Activated CD4-positive, alpha-beta T cell treated with anti-CD3 and anti-CD28 coated beads for 1 hour (primary cell): ENCODE measurements around the gene MEGF9.

Experiments
- DNase-seq: peaks from one replicate; pipeline ENCODE4 v3.0.0-alpha.2; 2020

MEGF9 gene

GRCh38 chr9:120730654-120731514, 16.6 kb upstream of the MEGF9 start:
- no peak for DNase-seq

GRCh38 chr9:120729791-120730241, 15.5 kb upstream of the MEGF9 start:
- DNase-seq, result no peak

GRCh38 chr9:120726484-120726883, 12.2 kb upstream of the MEGF9 start:
- DNase-seq, result no peak

- DNase-seq, result no peak
Observed at GRCh38 chr9:120725907-120726306, 11.6 kb upstream of the MEGF9 start.

GRCh38 chr9:120724757-120725400, 10.6 kb upstream of the MEGF9 start:
- DNase-seq, result no peak

- DNase-seq, result no peak
Observed at GRCh38 chr9:120723565-120723964, 9.3 kb upstream of the MEGF9 start.

GRCh38 chr9:120720404-120720803, 6.1 kb upstream of the MEGF9 start:
- no peak for DNase-seq

- no peak for DNase-seq
Observed at GRCh38 chr9:120718316-120718715, 4.0 kb upstream of the MEGF9 start.

- no peak for DNase-seq
Observed at GRCh38 chr9:120717176-120717575, 2.9 kb upstream of the MEGF9 start.

- DNase-seq, result no peak
Observed at GRCh38 chr9:120716483-120716882, 2.2 kb upstream of the MEGF9 start.

- DNase-seq, result no peak
Observed at GRCh38 chr9:120715389-120715924, 1.2 kb upstream of the MEGF9 start.

- no peak for DNase-seq
Observed at GRCh38 chr9:120714846-120715388, 647 bp upstream of the MEGF9 start.

GRCh38 chr9:120713257-120714087, 798 bp downstream of the MEGF9 start:
- DNase-seq, result no peak

- DNase-seq, result no peak
Observed at GRCh38 chr9:120712539-120713031, 1.7 kb downstream of the MEGF9 start.

- DNase-seq, result no peak
Observed at GRCh38 chr9:120711841-120712538, 2.3 kb downstream of the MEGF9 start.

- DNase-seq, result no peak
Observed at GRCh38 chr9:120711354-120711753, 2.9 kb downstream of the MEGF9 start.

- DNase-seq, result no peak
Observed at GRCh38 chr9:120710110-120710981, 3.9 kb downstream of the MEGF9 start.

- no peak for DNase-seq
Observed at GRCh38 chr9:120708526-120709224, 5.6 kb downstream of the MEGF9 start.

GRCh38 chr9:120707170-120707569, 7.1 kb downstream of the MEGF9 start:
- no peak for DNase-seq

GRCh38 chr9:120705174-120705573, 9.1 kb downstream of the MEGF9 start:
- DNase-seq, result no peak
